Measurements from ENCODE around the gene MCAT. TPM values are rescaled to one million over a fixed set of nuclear protein-coding genes. Genes with fewer than 3 reads are reported as not detected.

MCAT gene
- polyA plus RNA-seq, 1 donor, result 15.6 TPM

GRCh38 chr22:43163241-43163795 is 20.1 kb upstream of the MCAT start:
- H3K27ac ChIP-seq (ENCODE audit: low read length), result no peak overlapping the region
- no peak overlapping the region for H3K4me3 ChIP-seq (ENCODE audit: low read length)
- DNase-seq, result no peak
- H3K4me1 ChIP-seq (ENCODE audit: control insufficient read depth, insufficient read depth, low read length), result no peaks in the 10 kb centered on the region
- peaks cover 10% of the 10 kb centered on the region for H3K36me3 ChIP-seq (ENCODE audit: control insufficient read depth, insufficient read depth, low read length)
- no peaks in the 10 kb centered on the region for H3K9me3 ChIP-seq (ENCODE audit: control insufficient read depth, low read depth, low read length)
- H3K27me3 ChIP-seq (ENCODE audit: control insufficient read depth, insufficient read depth, low read length), result peaks cover 19% of the 10 kb centered on the region
- WGBS (ENCODE audit: insufficient coverage, low lambda C conversion rate), result no CpG with 5 or more reads among the region's 18 CpGs

GRCh38 chr22:43162412-43163150 is 19.4 kb upstream of the MCAT start:
- no peak for DNase-seq
- peaks cover 4% of the 10 kb centered on the region for H3K36me3 ChIP-seq (ENCODE audit: control insufficient read depth, insufficient read depth, low read length)
- H3K9me3 ChIP-seq (ENCODE audit: control insufficient read depth, low read depth, low read length), result no peaks in the 10 kb centered on the region
- no CpG with 5 or more reads among the region's 24 CpGs for WGBS (ENCODE audit: insufficient coverage, low lambda C conversion rate)
- no peaks in the 10 kb centered on the region for H3K4me1 ChIP-seq (ENCODE audit: control insufficient read depth, insufficient read depth, low read length)
- no peak overlapping the region for H3K4me3 ChIP-seq (ENCODE audit: low read length)
- H3K27me3 ChIP-seq (ENCODE audit: control insufficient read depth, insufficient read depth, low read length), result peaks cover 19% of the 10 kb centered on the region
- H3K27ac ChIP-seq (ENCODE audit: low read length), result no peak overlapping the region

- Histone ChIP-seq H3K27ac (ENCODE audit: low read length) (no peak overlapping the region), H3K4me1 (ENCODE audit: control insufficient read depth, insufficient read depth, low read length) (no peaks in the 10 kb centered on the region)
- DNase-seq, result no peak
Measured at GRCh38 chr22:43160497-43161126, 17.4 kb upstream of the MCAT start.

GRCh38 chr22:43159484-43160178 is 16.4 kb upstream of the MCAT start:
- no CpG with 5 or more reads among the region's 18 CpGs for WGBS (ENCODE audit: insufficient coverage, low lambda C conversion rate)
- Histone ChIP-seq H3K4me3 (ENCODE audit: low read length) (no peak overlapping the region), H3K4me1 (ENCODE audit: control insufficient read depth, insufficient read depth, low read length) (no peaks in the 10 kb centered on the region), H3K27me3 (ENCODE audit: control insufficient read depth, insufficient read depth, low read length) (peaks cover 19% of the 10 kb centered on the region), H3K9me3 (ENCODE audit: control insufficient read depth, low read depth, low read length) (no peaks in the 10 kb centered on the region), H3K27ac (ENCODE audit: low read length) (no peak overlapping the region), H3K36me3 (ENCODE audit: control insufficient read depth, insufficient read depth, low read length) (no peaks in the 10 kb centered on the region)
- no peak for DNase-seq

More at GRCh38 chr22:43160497-43161126, 17.4 kb upstream of the MCAT start:
- WGBS (ENCODE audit: insufficient coverage, low lambda C conversion rate), result no CpG with 5 or more reads among the region's 8 CpGs
- H3K36me3 ChIP-seq (ENCODE audit: control insufficient read depth, insufficient read depth, low read length), result no peaks in the 10 kb centered on the region
- peaks cover 19% of the 10 kb centered on the region for H3K27me3 ChIP-seq (ENCODE audit: control insufficient read depth, insufficient read depth, low read length)
- H3K9me3 ChIP-seq (ENCODE audit: control insufficient read depth, low read depth, low read length), result no peaks in the 10 kb centered on the region
- H3K4me3 ChIP-seq (ENCODE audit: low read length), result no peak overlapping the region

- Histone ChIP-seq H3K9me3 (ENCODE audit: control insufficient read depth, low read depth, low read length) (no peaks in the 10 kb centered on the region), H3K27me3 (ENCODE audit: control insufficient read depth, insufficient read depth, low read length) (peaks cover 12% of the 10 kb centered on the region), H3K4me3 (ENCODE audit: low read length) (no peak overlapping the region), H3K36me3 (ENCODE audit: control insufficient read depth, insufficient read depth, low read length) (no peaks in the 10 kb centered on the region), H3K27ac (ENCODE audit: low read length) (no peak overlapping the region), H3K4me1 (ENCODE audit: control insufficient read depth, insufficient read depth, low read length) (no peaks in the 10 kb centered on the region)
- WGBS (ENCODE audit: insufficient coverage, low lambda C conversion rate), result no CpG with 5 or more reads among the region's 24 CpGs
- no peak for DNase-seq
Measured at GRCh38 chr22:43158778-43159483, 15.7 kb upstream of the MCAT start.

GRCh38 chr22:43157874-43158546 is 14.8 kb upstream of the MCAT start:
- H3K27ac ChIP-seq (ENCODE audit: low read length), result no peak overlapping the region
- H3K36me3 ChIP-seq (ENCODE audit: control insufficient read depth, insufficient read depth, low read length), result no peaks in the 10 kb centered on the region
- no CpG with 5 or more reads among the region's 9 CpGs for WGBS (ENCODE audit: insufficient coverage, low lambda C conversion rate)
- H3K4me1 ChIP-seq (ENCODE audit: control insufficient read depth, insufficient read depth, low read length), result no peaks in the 10 kb centered on the region
- DNase-seq, result no peak
- H3K9me3 ChIP-seq (ENCODE audit: control insufficient read depth, low read depth, low read length), result no peaks in the 10 kb centered on the region
- peaks cover 4% of the 10 kb centered on the region for H3K27me3 ChIP-seq (ENCODE audit: control insufficient read depth, insufficient read depth, low read length)
- no peak overlapping the region for H3K4me3 ChIP-seq (ENCODE audit: low read length)

- H3K4me1 ChIP-seq (ENCODE audit: control insufficient read depth, insufficient read depth, low read length), result no peaks in the 10 kb centered on the region
- H3K9me3 ChIP-seq (ENCODE audit: control insufficient read depth, low read depth, low read length), result no peaks in the 10 kb centered on the region
- H3K27ac ChIP-seq (ENCODE audit: low read length), result no peak overlapping the region
- DNase-seq, result no peak
- no peaks in the 10 kb centered on the region for H3K36me3 ChIP-seq (ENCODE audit: control insufficient read depth, insufficient read depth, low read length)
- peaks cover 12% of the 10 kb centered on the region for H3K27me3 ChIP-seq (ENCODE audit: control insufficient read depth, insufficient read depth, low read length)
- no peak overlapping the region for H3K4me3 ChIP-seq (ENCODE audit: low read length)
- WGBS (ENCODE audit: insufficient coverage, low lambda C conversion rate), result no CpG with 5 or more reads among the region's 12 CpGs
Measured at GRCh38 chr22:43156413-43156812, 13.2 kb upstream of the MCAT start.

GRCh38 chr22:43155789-43156188 is 12.6 kb upstream of the MCAT start:
- Histone ChIP-seq H3K9me3 (ENCODE audit: control insufficient read depth, low read depth, low read length) (no peaks in the 10 kb centered on the region), H3K27me3 (ENCODE audit: control insufficient read depth, insufficient read depth, low read length) (peaks cover 15% of the 10 kb centered on the region), H3K4me3 (ENCODE audit: low read length) (no peak overlapping the region), H3K4me1 (ENCODE audit: control insufficient read depth, insufficient read depth, low read length) (peaks cover 2% of the 10 kb centered on the region), H3K36me3 (ENCODE audit: control insufficient read depth, insufficient read depth, low read length) (no peaks in the 10 kb centered on the region), H3K27ac (ENCODE audit: low read length) (no peak overlapping the region)
- no peak for DNase-seq
- no CpG with 5 or more reads among the region's 5 CpGs for WGBS (ENCODE audit: insufficient coverage, low lambda C conversion rate)

- no peak for DNase-seq
- no peaks in the 10 kb centered on the region for H3K36me3 ChIP-seq (ENCODE audit: control insufficient read depth, insufficient read depth, low read length)
- H3K9me3 ChIP-seq (ENCODE audit: control insufficient read depth, low read depth, low read length), result no peaks in the 10 kb centered on the region
- WGBS (ENCODE audit: insufficient coverage, low lambda C conversion rate), result no CpG with 5 or more reads among the region's 27 CpGs
- H3K27me3 ChIP-seq (ENCODE audit: control insufficient read depth, insufficient read depth, low read length), result peaks cover 19% of the 10 kb centered on the region
- no peak overlapping the region for H3K4me3 ChIP-seq (ENCODE audit: low read length)
- peaks cover 2% of the 10 kb centered on the region for H3K4me1 ChIP-seq (ENCODE audit: control insufficient read depth, insufficient read depth, low read length)
- no peak overlapping the region for H3K27ac ChIP-seq (ENCODE audit: low read length)
Measured at GRCh38 chr22:43154887-43155536, 11.8 kb upstream of the MCAT start.

Measured in large intestine (tissue), 3 donors.